ENCODE measurements around the gene GYG2.

GRCh38 chrX:2907295-2907694 lies 78.6 kb downstream of the GYG2 start:
- TF ChIP-seq CTCF (IDR thresholded peaks at IDR 0.05; ENCODE audit: low read depth, low read length): no peak
- no peak for TF ChIP-seq EZH2phosphoT487 (IDR thresholded peaks at IDR 0.05; ENCODE audit: low read depth)
